ENCODE data around the gene LTBR. TPM values are rescaled to one million over a fixed set of nuclear protein-coding genes. Genes with fewer than 3 reads are reported as not detected.

Gene LTBR
- total RNA-seq, 1 donor from 2014 or later, result 41.1 TPM

DNA sequence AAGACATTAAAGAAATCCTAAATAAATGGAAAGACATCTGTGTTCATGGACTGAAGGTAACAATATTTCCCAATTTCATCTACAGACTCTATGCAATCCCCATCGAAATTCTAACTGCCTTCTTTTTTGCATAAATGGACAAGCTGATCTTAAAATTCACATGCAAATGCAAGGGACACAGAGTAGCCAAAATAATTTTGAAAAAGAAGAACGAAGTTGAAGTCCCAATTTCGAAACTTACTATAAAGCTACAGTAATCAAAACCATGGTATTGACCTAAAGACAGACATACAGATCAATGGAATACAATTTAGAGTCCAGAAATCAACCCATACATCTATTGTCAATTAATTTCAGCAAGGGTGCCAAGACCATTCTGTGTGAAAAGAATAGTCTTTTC is 44.4 kb downstream of the LTBR start:
- no peaks in the 10 kb centered on the region for H3K27me3 Mint-ChIP-seq (ENCODE audit: low read depth)
- H3K4me3 Mint-ChIP-seq (ENCODE audit: unreplicated experiment), result no peak overlapping the region
- H3K27ac Mint-ChIP-seq (ENCODE audit: unreplicated experiment), result no peak overlapping the region
- no peaks in the 10 kb centered on the region for H3K36me3 Mint-ChIP-seq (ENCODE audit: low read depth)
- H3K9me3 Mint-ChIP-seq (ENCODE audit: low read depth), result no peaks in the 10 kb centered on the region
- peaks cover 25% of the 10 kb centered on the region for H3K4me1 Mint-ChIP-seq (ENCODE audit: low read depth)
- TF ChIP-seq, protein P1, sequence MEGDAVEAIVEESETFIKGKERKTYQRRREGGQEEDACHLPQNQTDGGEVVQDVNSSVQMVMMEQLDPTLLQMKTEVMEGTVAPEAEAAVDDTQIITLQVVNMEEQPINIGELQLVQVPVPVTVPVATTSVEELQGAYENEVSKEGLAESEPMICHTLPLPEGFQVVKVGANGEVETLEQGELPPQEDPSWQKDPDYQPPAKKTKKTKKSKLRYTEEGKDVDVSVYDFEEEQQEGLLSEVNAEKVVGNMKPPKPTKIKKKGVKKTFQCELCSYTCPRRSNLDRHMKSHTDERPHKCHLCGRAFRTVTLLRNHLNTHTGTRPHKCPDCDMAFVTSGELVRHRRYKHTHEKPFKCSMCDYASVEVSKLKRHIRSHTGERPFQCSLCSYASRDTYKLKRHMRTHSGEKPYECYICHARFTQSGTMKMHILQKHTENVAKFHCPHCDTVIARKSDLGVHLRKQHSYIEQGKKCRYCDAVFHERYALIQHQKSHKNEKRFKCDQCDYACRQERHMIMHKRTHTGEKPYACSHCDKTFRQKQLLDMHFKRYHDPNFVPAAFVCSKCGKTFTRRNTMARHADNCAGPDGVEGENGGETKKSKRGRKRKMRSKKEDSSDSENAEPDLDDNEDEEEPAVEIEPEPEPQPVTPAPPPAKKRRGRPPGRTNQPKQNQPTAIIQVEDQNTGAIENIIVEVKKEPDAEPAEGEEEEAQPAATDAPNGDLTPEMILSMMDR (IDR thresholded peaks at IDR 0.05), result no peak
- no peak for DNase-seq (ENCODE audit: low spot score)

DNA sequence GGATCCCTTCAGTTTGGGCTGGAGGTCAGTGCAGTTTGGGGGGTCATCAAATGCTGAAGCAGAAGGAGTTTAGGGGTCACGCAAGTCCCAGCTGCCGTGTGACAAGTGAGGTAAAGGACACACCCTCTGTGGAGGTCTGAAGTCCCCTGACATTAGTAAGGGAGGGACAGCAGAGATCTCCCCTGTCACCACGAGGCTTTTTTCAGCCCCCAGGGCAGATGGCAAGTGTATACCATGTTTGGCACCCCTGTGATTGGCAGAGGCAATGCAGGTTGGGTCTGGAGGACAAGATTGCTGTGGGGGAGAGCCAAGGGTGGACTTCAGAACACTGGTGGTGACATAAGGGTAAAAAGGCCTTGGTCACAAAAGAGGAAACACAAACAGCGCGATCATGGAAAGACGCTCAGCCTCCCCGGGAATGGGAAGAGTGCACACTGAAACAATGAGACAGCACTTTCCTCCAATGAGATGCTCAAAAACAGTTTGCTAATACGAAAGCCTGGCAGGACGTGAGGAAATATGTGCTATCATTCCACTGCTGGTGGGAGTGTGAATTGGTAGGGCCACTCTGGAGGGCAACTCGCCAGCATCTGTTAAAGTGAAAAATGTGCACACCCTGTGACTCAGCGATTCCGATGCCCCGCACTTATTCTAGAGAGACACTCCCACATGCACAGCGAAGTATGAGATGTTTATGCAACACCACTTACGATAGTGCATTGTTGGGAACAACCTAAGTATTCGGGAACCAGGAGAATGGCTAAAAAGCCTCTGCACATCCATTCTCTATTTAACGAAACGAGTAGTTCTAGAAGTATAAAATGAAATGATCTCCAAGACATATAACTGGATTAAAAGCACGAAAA is 46.4 kb downstream of the LTBR start:
- no peaks in the 10 kb centered on the region for H3K36me3 Mint-ChIP-seq (ENCODE audit: low read depth)

DNA sequence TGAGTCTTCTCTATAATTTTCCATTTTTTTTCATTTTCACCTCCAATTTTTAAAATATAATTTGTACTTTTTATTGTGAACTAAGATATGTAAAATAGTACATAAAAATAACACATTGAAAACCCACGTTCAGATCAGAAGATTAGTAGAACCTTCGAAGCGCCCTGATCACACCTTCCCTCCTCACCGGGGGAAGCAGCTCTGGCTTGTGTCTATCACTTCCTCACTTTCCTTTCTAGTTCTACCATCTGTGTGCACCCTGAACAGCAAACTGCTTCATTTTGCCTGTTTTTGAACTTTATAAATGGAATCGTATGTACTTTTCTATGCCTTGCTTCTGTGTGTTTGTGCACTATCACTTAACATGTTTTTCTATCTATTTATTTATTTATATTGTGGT is 49.0 kb downstream of the LTBR start:
- no peak for DNase-seq (ENCODE audit: low spot score)
- H3K36me3 Mint-ChIP-seq (ENCODE audit: low read depth), result no peaks in the 10 kb centered on the region
- no peak overlapping the region for H3K4me3 Mint-ChIP-seq (ENCODE audit: unreplicated experiment)
- no peak overlapping the region for H3K27ac Mint-ChIP-seq (ENCODE audit: unreplicated experiment)
- H3K4me1 Mint-ChIP-seq (ENCODE audit: low read depth), result peaks cover 20% of the 10 kb centered on the region
- TF ChIP-seq, protein P1 (IDR thresholded peaks at IDR 0.05), result no peak
- H3K9me3 Mint-ChIP-seq (ENCODE audit: low read depth), result no peaks in the 10 kb centered on the region
- H3K27me3 Mint-ChIP-seq (ENCODE audit: low read depth), result no peaks in the 10 kb centered on the region

More for the DNA sequence above, 46.4 kb downstream of the LTBR start:
- H3K9me3 Mint-ChIP-seq (ENCODE audit: low read depth), result no peaks in the 10 kb centered on the region
- H3K27me3 Mint-ChIP-seq (ENCODE audit: low read depth), result no peaks in the 10 kb centered on the region
- H3K4me1 Mint-ChIP-seq (ENCODE audit: low read depth), result peaks cover 20% of the 10 kb centered on the region
- H3K4me3 Mint-ChIP-seq (ENCODE audit: unreplicated experiment), result peak overlapping the region; percentile 50
- DNase-seq (ENCODE audit: low spot score), result no peak
- TF ChIP-seq, protein P1 (IDR thresholded peaks at IDR 0.05), result no peak
- peak overlapping the region; percentile 93 for H3K27ac Mint-ChIP-seq (ENCODE audit: unreplicated experiment)

DNA sequence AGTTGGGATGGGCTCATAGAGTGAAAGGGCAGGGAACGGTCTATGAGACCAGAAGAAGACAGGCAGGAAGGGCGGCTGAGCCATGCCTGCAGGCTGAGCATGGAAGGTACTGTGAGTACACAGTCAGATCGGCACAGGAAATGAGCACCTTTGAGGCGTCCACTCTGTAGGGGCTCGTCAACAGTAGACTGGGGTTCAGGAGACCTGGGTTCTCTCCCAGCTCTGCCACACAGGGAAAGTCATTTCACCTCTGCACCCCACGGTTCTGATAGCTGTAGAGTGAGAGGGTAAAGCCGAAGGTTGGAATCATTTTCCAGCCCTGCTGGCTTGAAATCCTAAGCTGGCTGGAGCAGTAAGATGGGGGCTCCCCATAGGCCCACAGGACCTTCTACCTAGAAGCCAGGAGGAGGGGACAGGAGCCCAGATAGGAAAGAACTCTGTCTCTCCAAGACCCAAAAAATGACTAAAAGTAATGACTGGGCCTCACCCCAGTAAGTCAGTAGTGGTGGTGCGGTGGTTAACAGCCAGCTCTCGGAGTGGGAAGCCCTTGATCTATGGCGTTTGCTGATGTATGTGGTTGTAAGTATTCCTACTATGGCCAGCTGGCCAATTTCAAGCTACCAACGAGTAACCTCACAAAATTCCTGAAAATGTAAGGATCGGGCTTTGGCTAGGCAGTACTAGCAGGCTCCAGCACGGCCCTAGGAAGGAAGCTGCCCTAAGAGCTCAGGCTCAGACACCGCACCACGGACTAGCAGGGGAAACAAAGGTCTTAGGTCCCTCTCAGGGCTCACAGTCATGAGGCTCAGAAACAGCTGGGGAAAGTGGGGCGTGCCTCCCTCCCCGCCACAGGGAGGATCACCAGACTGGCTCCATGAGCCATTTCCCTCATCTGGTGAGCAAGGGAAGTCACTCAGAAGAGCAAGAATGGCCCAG is 50.5 kb downstream of the LTBR start:
- TF ChIP-seq, protein P1 (IDR thresholded peaks at IDR 0.05), result no peak
- H3K36me3 Mint-ChIP-seq (ENCODE audit: low read depth), result no peaks in the 10 kb centered on the region
- DNase-seq (ENCODE audit: low spot score), result no peak
- peaks cover 20% of the 10 kb centered on the region for H3K4me1 Mint-ChIP-seq (ENCODE audit: low read depth)
- no peak overlapping the region for H3K27ac Mint-ChIP-seq (ENCODE audit: unreplicated experiment)
- no peaks in the 10 kb centered on the region for H3K27me3 Mint-ChIP-seq (ENCODE audit: low read depth)
- H3K9me3 Mint-ChIP-seq (ENCODE audit: low read depth), result no peaks in the 10 kb centered on the region
- H3K4me3 Mint-ChIP-seq (ENCODE audit: unreplicated experiment), result no peak overlapping the region
